AG04450 (cell line): Measurements from ENCODE around the gene REM2. TPM values are rescaled to one million over a fixed set of nuclear protein-coding genes. Genes with fewer than 3 reads are reported as not detected.

Experiments
- CTCF ChIA-PET: fragments of 300-600, 350-600 bp; formaldehyde crosslinking; extraction: SDS; loops from one replicate; lab custom pipeline; 2022; ENCODE audit warnings: antibody characterized with exemption, inconsistent platforms; lab: Charles Lee
- POLR2A ChIA-PET: fragments of 350-600 bp; formaldehyde crosslinking; extraction: SDS; loops from one replicate; lab custom pipeline; 2021; ENCODE audit warnings: antibody characterized with exemption, inconsistent platforms; lab: Yijun Ruan, JAX
- DNase-seq: peaks from one replicate; pipeline ENCODE4 v3.0.0-alpha.2; 2011; ENCODE audit warnings: low read depth, low spot score
- H3K27ac ChIP-seq: one replicate; pipeline ENCODE4 v1.5.1; 2012; ENCODE audit warnings: low read depth, low read length, control low read depth
- H3K27me3 ChIP-seq: one replicate; pipeline ENCODE4 v1.6.0; 2012; ENCODE audit warnings: low read length; ENCODE audit not compliant: control insufficient read depth, insufficient read depth
- H3K4me3 ChIP-seq: 2 replicates; pipeline ENCODE4 v1.5.1; 2011; ENCODE audit warnings: mild to moderate bottlenecking, low read depth, low read length, control low read depth
- H3K9me3 ChIP-seq: 2 replicates; pipeline ENCODE4 v1.5.1; 2012; ENCODE audit warnings: low read length; ENCODE audit not compliant: control insufficient read depth, insufficient read depth
- CTCF ChIP-seq: IDR thresholded peaks from 2 replicates; pipeline ENCODE4 v1.5.1; 2011; ENCODE audit warnings: low read depth, low read length, control low read depth, inconsistent platforms
- polyA plus RNA-seq: library from polyadenylated mRNA; depleted of rRNA; stranded (reverse); fragments of >200 nt; gene quantifications from 2 replicates; pipeline ENCODE4 v1.2.3, GENCODE V29; 2011

Gene REM2
- polyA plus RNA-seq, 1 experiment, result 0.19 TPM

- Histone ChIP-seq H3K27me3 (no peaks in the 10 kb centered on the region), H3K27ac (peak overlapping the region; percentile 31), H3K9me3 (no peaks in the 10 kb centered on the region), H3K4me3 (no peak overlapping the region)
- ChIA-PET POLR2A (interaction anchor here (0.6 to 0.8 kb wide), 4 partner anchors 12 to 660 kb away, joined by 3 read pairs; partner anchors contain the start of genes AJUBA and PRMT5), CTCF (interaction anchor here (0.6 to 5.9 kb wide), 11 partner anchors 14 to 1327 kb away, joined by 3 to 36 read pairs (median 7); partner anchors contain the start of genes LRP10 and PRMT5)
- DNase-seq, result no peak
- no peak for TF ChIP-seq CTCF
Measured at GRCh38 chr14:22915886-22916521, 33.0 kb downstream of the REM2 start.

GRCh38 chr14:22918804-22919600, 36.0 kb downstream of the REM2 start, which contains the start of gene RBM23:
Gene RBM23, minus strand, starts transcription at chr14:22919149.
- Histone ChIP-seq H3K4me3 (peak within 1 kb of the TSS; percentile 95), H3K27me3 (no peaks in the 10 kb centered on the region), H3K27ac (peak within 1 kb of the TSS; percentile 99), H3K9me3 (no peaks in the 10 kb centered on the region)
- ChIA-PET CTCF (interaction anchor here (0.7 to 5.9 kb wide), 7 partner anchors 11 to 362 kb away, joined by 3 to 36 read pairs (median 11); partner anchors contain the start of gene PRMT5), POLR2A (interaction anchor here (0.5 to 1.3 kb wide), 7 partner anchors 8 to 276 kb away, joined by 3 to 9 read pairs (median 4); partner anchors contain the start of genes ACIN1, C14orf119 and PRMT5)
- TF ChIP-seq CTCF, result no peak
- peak; percentile 100 for DNase-seq

GRCh38 chr14:22919601-22919921, 36.5 kb downstream of the REM2 start:
- H3K27ac ChIP-seq, result peak overlapping the region; percentile 54
- H3K4me3 ChIP-seq, result peak overlapping the region; percentile 41
- ChIA-PET CTCF (interaction anchor here (0.7 to 5.9 kb wide), 7 partner anchors 10 to 363 kb away, joined by 3 to 36 read pairs (median 11); partner anchors contain the start of gene PRMT5), POLR2A (interaction anchor here (0.6 to 1.3 kb wide), 5 partner anchors 8 to 175 kb away, joined by 3 to 9 read pairs (median 4); partner anchors contain the start of genes ACIN1, C14orf119 and PRMT5)
- H3K27me3 ChIP-seq, result no peaks in the 10 kb centered on the region
- TF ChIP-seq CTCF, result no peak
- no peaks in the 10 kb centered on the region for H3K9me3 ChIP-seq
- no peak for DNase-seq

- DNase-seq, result no peak
- ChIA-PET CTCF (interaction anchor here (1.0 to 5.9 kb wide), 2 partner anchors 9 to 53 kb away, joined by 4 to 36 read pairs; partner anchors contain the start of gene PRMT5), POLR2A (no interaction called here)
- Histone ChIP-seq H3K4me3 (no peak overlapping the region), H3K27me3 (no peaks in the 10 kb centered on the region), H3K9me3 (no peaks in the 10 kb centered on the region), H3K27ac (no peak overlapping the region)
- no peak for TF ChIP-seq CTCF
Measured at GRCh38 chr14:22920697-22921096, 37.7 kb downstream of the REM2 start.
